ENCODE measurements around the gene GOSR2.
"Not testable (repeated sequence)": the region's sequence is repeated elsewhere in the genome, so short reads cannot be mapped to it uniquely, and the experiment has no call there.

Gene GOSR2

DNA sequence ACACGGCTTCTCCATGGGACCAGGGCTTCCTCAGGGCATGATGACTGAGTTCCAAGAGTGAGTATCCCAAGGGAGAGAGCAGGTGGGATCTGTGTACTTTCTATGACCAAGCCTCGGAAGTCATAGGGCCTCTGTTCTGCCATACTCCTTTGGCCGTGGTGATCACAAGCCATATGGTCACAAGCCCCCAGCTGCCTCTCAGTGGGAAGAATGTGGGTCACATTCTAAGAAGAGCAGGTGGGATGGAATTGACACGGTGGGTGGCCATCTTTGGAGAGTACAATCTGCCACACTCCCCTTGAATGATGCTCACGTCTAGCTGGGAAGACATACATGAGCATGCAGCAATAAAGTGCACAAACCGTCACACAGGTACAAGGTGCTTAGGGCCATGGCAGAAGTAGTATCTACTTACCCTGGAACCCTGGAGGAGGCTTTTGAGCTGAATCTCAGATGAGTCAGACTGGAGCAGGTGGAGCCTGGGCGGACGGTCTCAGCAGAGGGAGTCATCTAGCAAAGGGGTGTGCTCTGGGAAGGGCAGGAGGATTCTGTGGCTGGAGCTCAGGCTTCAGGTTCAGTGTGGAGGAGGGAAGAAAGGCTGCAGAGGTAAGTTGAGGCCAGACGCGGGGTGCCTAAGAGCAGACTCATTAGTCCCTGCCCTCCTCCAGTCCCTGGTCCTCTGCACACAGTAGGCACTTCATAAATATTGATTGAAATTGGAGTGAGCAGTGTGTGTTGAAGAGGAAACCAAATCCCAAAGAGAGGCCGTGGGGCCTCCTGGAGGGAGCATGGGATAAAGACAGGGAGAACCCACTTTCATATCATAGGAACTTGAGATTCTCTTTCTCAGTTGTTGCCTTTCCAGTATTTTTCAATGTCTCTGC is 26.6 kb downstream of the GOSR2 start:
- no peak overlapping the region for H3K27ac Mint-ChIP-seq
- H3K27me3 Mint-ChIP-seq: no peaks in the 10 kb centered on the region

DNA sequence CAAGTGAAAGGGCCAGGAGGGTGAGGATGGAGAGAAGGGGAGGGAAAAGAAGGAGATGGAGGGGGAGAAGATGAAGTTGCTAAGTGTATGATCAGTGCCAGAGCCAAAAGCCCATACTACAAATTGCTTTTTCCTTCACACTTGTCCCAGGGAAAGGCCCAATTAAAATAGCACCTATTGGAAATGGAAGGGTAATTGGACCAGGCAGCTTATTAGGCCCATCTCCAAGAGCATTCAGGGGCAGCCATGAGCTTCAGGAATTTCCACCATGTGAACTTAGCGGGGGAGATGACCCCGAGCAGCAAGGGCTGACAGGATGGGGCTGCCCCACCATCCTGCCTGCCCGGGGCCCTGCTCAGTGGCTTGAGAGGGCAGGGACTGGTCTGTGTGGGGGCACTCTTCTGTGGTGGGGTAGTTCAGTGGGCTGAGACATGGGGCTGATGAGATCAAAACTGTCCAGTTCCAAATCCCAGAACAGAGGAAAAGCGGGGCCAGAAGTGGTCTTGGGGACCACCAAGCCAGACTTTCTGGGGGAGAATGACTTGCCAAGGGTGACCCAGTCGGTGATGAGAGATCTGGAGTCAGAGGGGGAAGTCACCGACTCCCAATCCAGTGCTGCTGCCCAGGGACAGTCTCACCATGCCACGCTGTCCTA is 27.5 kb downstream of the GOSR2 start:
- intact Hi-C loops (cut with micrococcal nuclease): no loop called here
- Mint-ChIP-seq H3K36me3 (ENCODE audit: low read depth) (peaks cover 12% of the 10 kb centered on the region), H3K4me3 (no peak overlapping the region), H3K4me1 (ENCODE audit: low read depth) (no peaks in the 10 kb centered on the region), H3K27me3 (no peaks in the 10 kb centered on the region), H3K9me3 (no peaks in the 10 kb centered on the region), H3K27ac (no peak overlapping the region)

More for the DNA sequence above, 26.6 kb downstream of the GOSR2 start:
- no peaks in the 10 kb centered on the region for H3K9me3 Mint-ChIP-seq
- no peaks in the 10 kb centered on the region for H3K4me1 Mint-ChIP-seq (ENCODE audit: low read depth)
- no peak overlapping the region for H3K4me3 Mint-ChIP-seq
- peaks cover 12% of the 10 kb centered on the region for H3K36me3 Mint-ChIP-seq (ENCODE audit: low read depth)
- intact Hi-C loops (cut with micrococcal nuclease): no loop called here

DNA sequence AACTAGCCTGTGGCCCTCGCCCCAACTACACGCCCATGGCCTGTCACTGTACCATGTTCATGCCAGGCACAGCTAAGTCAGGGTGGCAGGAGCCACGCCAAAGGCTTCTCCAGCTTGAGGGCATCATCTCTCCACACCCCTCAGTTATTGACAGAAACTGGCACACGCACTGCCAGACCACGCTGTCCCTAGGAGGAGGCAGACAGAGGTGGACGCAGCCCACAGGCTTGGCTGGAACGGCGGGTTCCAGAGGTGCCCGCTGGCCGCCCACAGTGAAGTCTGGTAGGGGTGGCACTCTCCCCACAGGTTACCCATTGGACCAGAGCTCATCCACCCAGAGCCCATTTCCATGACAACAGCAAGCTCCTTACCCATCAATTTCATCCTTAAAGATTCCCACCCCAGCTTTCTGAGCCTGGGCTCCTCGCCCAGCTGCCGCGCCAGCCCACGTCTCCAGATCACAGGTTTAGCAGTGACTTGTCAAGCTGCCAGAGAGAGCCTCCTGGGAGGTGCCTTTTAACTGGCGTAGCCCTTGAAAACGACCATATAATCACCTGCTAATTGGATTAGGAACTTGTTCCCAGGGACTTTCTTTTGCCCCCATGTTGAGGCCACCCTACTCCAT is 28.1 kb downstream of the GOSR2 start:
- Mint-ChIP-seq H3K27ac (no peak overlapping the region), H3K4me3 (no peak overlapping the region), H3K4me1 (ENCODE audit: low read depth) (no peaks in the 10 kb centered on the region), H3K27me3 (no peaks in the 10 kb centered on the region), H3K9me3 (no peaks in the 10 kb centered on the region), H3K36me3 (ENCODE audit: low read depth) (peaks cover 18% of the 10 kb centered on the region)
- intact Hi-C loops (cut with micrococcal nuclease): no loop called here

DNA sequence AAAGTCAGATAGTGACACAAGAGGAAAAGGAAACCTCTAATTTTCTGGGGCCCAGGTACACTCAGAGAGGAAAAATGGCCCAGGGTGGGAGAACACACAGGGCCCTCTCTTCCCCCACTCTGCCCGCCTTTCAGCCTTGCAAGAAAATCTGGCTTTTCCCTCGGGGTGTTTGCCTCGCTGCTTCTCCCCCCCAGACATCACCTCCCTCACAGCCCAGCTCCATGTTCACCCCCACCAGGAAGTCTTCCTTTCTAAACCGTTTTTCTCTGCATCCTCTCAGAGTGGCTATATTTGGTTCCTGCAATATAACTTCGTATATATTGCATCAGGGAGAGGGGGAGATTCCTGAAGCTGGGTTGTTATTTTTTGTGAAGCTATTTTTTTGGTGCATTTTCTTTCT is 28.7 kb downstream of the GOSR2 start:
- H3K36me3 Mint-ChIP-seq (ENCODE audit: low read depth): peaks cover 18% of the 10 kb centered on the region
- H3K9me3 Mint-ChIP-seq: no peaks in the 10 kb centered on the region
- no peaks in the 10 kb centered on the region for H3K4me1 Mint-ChIP-seq (ENCODE audit: low read depth)
- H3K27ac Mint-ChIP-seq: no peak overlapping the region
- intact Hi-C loops (cut with micrococcal nuclease): no loop called here
- no peak overlapping the region for H3K4me3 Mint-ChIP-seq
- no peaks in the 10 kb centered on the region for H3K27me3 Mint-ChIP-seq

DNA sequence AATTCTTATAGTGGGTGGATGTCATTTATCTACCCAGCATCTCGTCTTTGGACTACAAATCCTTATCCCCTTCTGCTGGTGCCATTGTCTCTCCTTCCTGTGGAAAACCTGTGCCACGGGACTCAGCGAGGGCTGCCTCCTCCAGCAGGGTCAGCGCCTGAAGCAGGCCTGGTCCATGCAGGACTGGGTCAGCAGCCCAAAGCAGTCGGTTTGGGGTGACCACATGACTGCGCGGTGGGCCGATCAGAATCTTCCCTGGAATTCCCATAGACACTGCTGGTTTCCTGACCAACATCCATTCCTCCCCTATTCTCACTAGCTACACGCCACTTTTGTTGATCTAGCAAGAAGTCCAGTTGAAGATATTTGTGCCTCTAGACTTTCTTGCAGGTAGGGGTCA is 29.2 kb downstream of the GOSR2 start:
- Mint-ChIP-seq H3K4me1 (ENCODE audit: low read depth) (no peaks in the 10 kb centered on the region), H3K27me3 (no peaks in the 10 kb centered on the region), H3K27ac (no peak overlapping the region), H3K36me3 (ENCODE audit: low read depth) (peaks cover 18% of the 10 kb centered on the region), H3K4me3 (no peak overlapping the region), H3K9me3 (no peaks in the 10 kb centered on the region)
- intact Hi-C loops (cut with micrococcal nuclease): no loop called here

DNA sequence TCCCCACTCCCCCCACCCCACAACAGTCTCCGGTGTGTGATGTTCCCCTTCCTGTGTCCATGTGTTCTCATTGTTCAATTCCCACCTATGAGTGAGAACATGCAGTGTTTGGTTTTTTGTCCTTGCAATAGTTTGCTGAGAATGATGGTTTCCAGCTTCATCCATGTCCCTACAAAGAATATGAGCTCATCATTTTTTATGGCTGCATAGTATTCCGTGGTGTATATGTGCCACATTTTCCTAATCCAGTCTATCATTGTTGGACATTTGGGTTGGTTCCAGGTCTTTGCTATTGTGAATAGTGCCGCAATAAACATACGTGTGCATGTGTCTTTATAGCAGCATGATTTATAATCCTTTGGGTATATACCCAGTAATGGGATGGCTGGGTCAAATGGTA is 30.2 kb downstream of the GOSR2 start:
- H3K4me1 Mint-ChIP-seq (ENCODE audit: low read depth); H3K4me3 Mint-ChIP-seq; H3K27me3 Mint-ChIP-seq; H3K27ac Mint-ChIP-seq; intact Hi-C loops (cut with micrococcal nuclease); H3K9me3 Mint-ChIP-seq: not testable (repeated sequence)
- H3K36me3 Mint-ChIP-seq (ENCODE audit: low read depth): peaks cover 18% of the 10 kb centered on the region

DNA sequence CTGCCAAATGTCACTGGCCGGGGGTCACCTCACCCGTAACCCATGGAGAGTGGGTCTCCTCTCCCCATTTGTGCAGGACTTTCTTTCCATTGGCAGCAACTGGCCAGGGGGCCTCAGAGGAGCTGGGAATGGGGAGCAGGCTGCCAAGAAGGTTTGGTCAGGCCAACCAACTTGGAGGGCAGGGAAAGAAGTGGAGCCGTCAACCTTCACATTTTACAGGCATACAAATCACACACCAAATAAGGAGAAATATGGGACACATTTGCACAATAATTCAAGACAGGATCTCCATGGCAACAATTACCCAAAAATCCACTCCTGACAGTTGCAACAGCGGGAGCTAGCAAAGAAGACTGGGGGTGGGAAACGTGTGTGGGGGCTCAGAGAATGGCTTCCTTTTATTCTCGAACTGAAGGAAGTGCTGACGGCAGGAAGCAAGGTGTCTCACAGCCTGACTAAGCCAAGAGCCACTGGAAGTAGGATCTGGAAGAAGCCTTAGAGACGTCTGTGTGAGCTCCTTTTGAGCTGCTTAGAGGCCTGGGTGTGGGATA is 35.2 kb downstream of the GOSR2 start:
- peaks cover 10% of the 10 kb centered on the region for H3K4me1 Mint-ChIP-seq (ENCODE audit: low read depth)
- H3K27me3 Mint-ChIP-seq: peaks cover 16% of the 10 kb centered on the region
- H3K36me3 Mint-ChIP-seq (ENCODE audit: low read depth): peaks cover 5% of the 10 kb centered on the region
- H3K9me3 Mint-ChIP-seq: no peaks in the 10 kb centered on the region
- intact Hi-C loops (cut with micrococcal nuclease): no loop called here
- no peak overlapping the region for H3K27ac Mint-ChIP-seq
- H3K4me3 Mint-ChIP-seq: no peak overlapping the region

DNA sequence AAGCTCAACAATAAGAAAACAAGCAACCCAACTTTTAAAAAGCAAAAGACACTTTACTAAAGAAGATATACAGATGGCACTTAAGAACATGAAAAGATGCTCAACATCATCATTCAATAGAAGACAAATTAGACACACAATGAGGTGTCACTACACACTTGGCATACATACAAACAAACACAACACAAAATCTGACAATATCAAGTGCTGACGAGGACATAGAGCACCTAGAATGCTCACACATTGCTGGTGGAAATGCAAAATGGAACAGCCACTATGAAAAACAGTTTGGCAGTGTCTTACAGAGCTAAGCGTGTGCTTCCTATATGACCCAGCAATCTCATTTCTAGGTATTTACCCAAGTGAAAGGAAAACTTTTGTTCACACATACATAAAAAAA is 37.2 kb downstream of the GOSR2 start:
- H3K4me3 Mint-ChIP-seq: no peak overlapping the region
- no peak overlapping the region for H3K27ac Mint-ChIP-seq
- H3K9me3 Mint-ChIP-seq: no peaks in the 10 kb centered on the region
- intact Hi-C loops (cut with micrococcal nuclease): no loop called here
- peaks cover 5% of the 10 kb centered on the region for H3K36me3 Mint-ChIP-seq (ENCODE audit: low read depth)
- H3K27me3 Mint-ChIP-seq: peaks cover 16% of the 10 kb centered on the region
- H3K4me1 Mint-ChIP-seq (ENCODE audit: low read depth): peaks cover 11% of the 10 kb centered on the region

DNA sequence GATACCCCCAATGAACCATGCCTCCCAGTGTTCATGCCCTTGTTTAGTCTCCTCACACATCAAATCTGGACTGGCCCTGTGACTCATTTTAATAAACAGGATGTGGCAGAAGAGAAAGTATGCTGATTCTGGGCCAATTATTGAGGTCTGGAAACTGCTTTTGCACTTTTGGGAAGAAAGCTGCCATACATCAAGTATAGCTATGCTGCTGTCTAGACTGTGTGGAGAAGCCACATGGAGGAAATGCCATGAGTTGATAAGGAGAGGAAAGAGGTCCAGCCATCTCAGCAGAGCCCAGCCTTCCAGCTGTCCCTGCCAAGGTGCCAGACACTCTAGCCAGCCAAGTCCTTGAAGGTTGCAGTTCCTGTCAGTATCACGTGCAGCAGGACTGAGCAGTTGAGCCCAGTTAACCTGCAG is 39.4 kb downstream of the GOSR2 start:
- peaks cover 15% of the 10 kb centered on the region for H3K4me1 Mint-ChIP-seq (ENCODE audit: low read depth)
- intact Hi-C loops (cut with micrococcal nuclease): no loop called here
- no peak overlapping the region for H3K27ac Mint-ChIP-seq

DNA sequence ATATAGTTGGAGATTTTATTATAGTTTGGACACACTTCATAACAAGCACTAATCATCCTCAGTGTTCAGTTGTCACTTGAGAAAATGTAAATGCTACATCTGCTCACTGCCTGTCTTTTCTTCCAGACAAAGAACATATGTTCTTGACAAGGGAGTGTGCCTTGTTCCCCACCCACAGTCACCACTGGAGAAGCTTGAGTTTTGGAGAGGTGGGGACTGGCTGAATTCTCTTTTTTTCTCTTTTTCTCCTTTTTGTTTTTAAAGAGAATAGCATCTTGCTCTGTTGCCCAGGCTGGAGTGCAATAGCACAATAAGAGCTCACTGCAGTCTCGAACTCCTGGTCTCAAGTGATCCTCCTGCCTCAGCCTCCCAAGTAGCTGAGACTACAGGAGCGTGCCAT is 40.6 kb downstream of the GOSR2 start:
- Mint-ChIP-seq H3K4me3 (no peak overlapping the region), H3K4me1 (ENCODE audit: low read depth) (peaks cover 5% of the 10 kb centered on the region), H3K27ac (no peak overlapping the region), H3K36me3 (ENCODE audit: low read depth) (no peaks in the 10 kb centered on the region), H3K27me3 (peaks cover 6% of the 10 kb centered on the region), H3K9me3 (no peaks in the 10 kb centered on the region)
- intact Hi-C loops (cut with micrococcal nuclease): no loop called here

More for the DNA sequence above, 39.4 kb downstream of the GOSR2 start:
- no peaks in the 10 kb centered on the region for H3K9me3 Mint-ChIP-seq
- no peaks in the 10 kb centered on the region for H3K36me3 Mint-ChIP-seq (ENCODE audit: low read depth)
- peaks cover 17% of the 10 kb centered on the region for H3K27me3 Mint-ChIP-seq
- H3K4me3 Mint-ChIP-seq: no peak overlapping the region

DNA sequence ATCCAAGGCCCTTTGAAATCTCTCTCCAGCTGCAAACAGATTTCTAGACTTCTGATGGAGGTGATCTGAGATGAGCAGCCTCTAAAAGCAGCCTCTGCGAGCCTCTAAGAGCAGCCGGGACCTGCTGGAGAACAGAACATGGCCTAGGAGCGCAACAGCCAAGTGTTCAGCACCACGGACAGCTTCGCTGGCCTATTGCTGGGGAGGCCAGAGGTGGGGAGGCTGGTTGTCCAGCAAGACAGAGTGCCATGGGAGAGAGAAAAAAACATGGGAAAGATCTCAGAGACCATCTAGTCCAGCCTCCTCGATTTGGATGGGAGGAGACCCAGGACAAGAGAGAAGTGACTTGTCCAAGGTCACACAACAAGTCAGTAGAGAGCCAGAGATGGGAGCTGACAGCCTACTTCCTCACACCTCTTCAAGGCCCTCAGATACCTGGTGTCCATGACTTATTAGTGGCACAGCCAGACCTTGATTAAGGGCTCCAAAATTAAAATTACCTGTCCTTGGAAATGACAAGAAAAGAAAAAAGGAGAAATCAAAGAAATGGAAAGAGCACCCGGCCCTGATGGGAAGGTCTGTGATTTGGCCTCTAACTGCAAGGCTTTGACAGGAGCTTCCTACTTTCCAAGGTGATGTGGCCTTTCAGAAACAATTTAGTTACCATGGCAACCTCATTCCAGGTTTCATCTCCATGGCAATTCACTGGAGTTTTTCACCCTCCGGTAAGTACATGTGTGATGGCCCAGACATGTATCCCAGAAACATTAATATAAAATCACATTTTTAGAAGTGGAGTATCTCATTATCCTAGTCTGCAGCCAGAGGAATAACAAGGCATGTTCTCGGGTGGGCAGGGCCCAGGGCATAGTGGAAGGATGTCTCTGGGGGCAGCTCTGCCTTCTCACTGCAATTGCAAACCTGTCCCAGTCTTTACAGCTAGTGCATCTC is 41.6 kb downstream of the GOSR2 start:
- intact Hi-C loops (cut with micrococcal nuclease): no loop called here
- no peaks in the 10 kb centered on the region for H3K9me3 Mint-ChIP-seq
- no peaks in the 10 kb centered on the region for H3K36me3 Mint-ChIP-seq (ENCODE audit: low read depth)
- no peak overlapping the region for H3K4me3 Mint-ChIP-seq
- H3K27me3 Mint-ChIP-seq: peaks cover 2% of the 10 kb centered on the region
- no peak overlapping the region for H3K27ac Mint-ChIP-seq
- peaks cover 5% of the 10 kb centered on the region for H3K4me1 Mint-ChIP-seq (ENCODE audit: low read depth)

DNA sequence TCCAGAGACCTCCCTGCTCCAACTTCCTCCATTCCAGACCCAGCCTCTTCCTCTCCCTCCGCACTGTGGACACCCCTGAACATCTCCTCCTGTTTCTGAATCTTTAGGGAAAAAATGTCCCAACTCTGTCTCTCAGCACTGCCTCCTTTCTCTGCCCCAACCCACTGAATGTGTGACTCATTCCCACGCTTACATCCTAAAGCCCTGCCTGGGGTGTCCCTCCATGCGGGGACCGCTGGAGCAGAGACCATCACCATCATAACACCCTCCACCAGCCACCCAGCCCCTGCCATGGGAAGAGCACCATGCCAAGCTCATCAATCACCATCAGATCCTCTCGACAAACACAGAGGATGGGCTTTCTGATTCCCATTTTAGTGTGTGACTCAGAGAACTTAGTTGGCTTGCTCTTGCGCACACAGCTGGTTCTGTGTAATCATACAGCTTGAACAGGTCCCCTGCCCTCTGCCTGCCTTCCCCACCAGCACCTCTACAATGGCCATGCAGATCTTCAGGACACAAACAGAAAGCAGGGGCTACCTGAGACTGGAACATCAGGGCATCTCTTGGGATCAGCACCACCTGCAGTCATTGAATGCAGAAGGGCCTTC is 45.4 kb downstream of the GOSR2 start:
- H3K4me1 Mint-ChIP-seq (ENCODE audit: low read depth): peaks cover 5% of the 10 kb centered on the region
- H3K36me3 Mint-ChIP-seq (ENCODE audit: low read depth): no peaks in the 10 kb centered on the region
- H3K27ac Mint-ChIP-seq: no peak overlapping the region
- intact Hi-C loops (cut with micrococcal nuclease): no loop called here
- H3K27me3 Mint-ChIP-seq: peaks cover 8% of the 10 kb centered on the region
- no peaks in the 10 kb centered on the region for H3K9me3 Mint-ChIP-seq
- H3K4me3 Mint-ChIP-seq: no peak overlapping the region

DNA sequence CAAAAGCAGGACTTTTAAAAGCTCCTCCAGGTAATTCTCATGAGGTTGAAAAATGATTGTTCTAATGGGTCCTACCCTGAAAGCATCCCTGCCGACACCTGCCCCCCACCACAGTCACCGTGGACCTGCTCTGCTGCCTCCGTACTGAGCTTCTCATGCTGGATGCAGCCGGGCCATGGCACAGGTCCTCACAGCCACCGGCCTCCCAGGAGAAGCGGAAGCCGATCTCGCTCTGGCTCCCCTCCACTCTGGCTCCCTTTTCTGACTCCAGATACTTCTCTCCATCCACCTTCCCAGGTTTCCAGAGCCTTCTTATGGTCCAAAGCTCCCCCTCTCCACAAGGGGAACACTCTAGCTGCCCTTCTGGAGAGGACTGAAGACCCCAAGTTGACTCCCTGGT is 45.9 kb downstream of the GOSR2 start:
- Mint-ChIP-seq H3K27ac (no peak overlapping the region), H3K36me3 (ENCODE audit: low read depth) (no peaks in the 10 kb centered on the region), H3K4me3 (no peak overlapping the region), H3K4me1 (ENCODE audit: low read depth) (peaks cover 5% of the 10 kb centered on the region), H3K9me3 (no peaks in the 10 kb centered on the region), H3K27me3 (peaks cover 11% of the 10 kb centered on the region)
- intact Hi-C loops (cut with micrococcal nuclease): no loop called here

Data from dendritic cell treated with granulocyte-macrophage colony-stimulating factor and Interleukin-4, amounts not matched to agents 40 ng/mL and 50 ng/mL, for 4 days (primary cell).